Endothelial cell of umbilical vein (primary cell): Measurements from ENCODE around the gene DMRTC2. TPM values are rescaled to one million over a fixed set of nuclear protein-coding genes. Genes with fewer than 3 reads are reported as not detected.

Experiments
- BruUV-seq: library from RNA; stranded (reverse); fragments of 400-500 nt; replicated peaks from 2 replicates; lab custom pipeline; 2021; lab: Mats Ljungman, UMichigan
- CTCF ChIA-PET: fragments of 300-600, 350-600 bp; sonication (Branson Sonifier 250); formaldehyde crosslinking; loops from one replicate; lab custom pipeline; 2021; ENCODE audit warnings: antibody characterized with exemption, inconsistent platforms; lab: Charles Lee
- POLR2A ChIA-PET: fragments of 300-600, 350-600 bp; sonication (Branson Sonifier 250); formaldehyde crosslinking; loops from one replicate; lab custom pipeline; 2021; ENCODE audit warnings: antibody characterized with exemption, inconsistent platforms; lab: Charles Lee
- DNase-seq: peaks from one replicate; pipeline ENCODE4 v3.0.0-alpha.2; 2011; ENCODE audit warnings: low read depth, low spot score
- FAIRE-seq: peaks from 2 replicates; lab custom pipeline; 2011; peaks lifted over from hg19 to GRCh38; lab: Jason Lieb, UNC
- H2AFZ ChIP-seq: 2 replicates; pipeline ENCODE4 v1.6.0; 2012; ENCODE audit warnings: low read depth, low read length, control low read depth, inconsistent platforms
- H3K27ac ChIP-seq: 2 replicates; pipeline ENCODE4 v1.5.1; 2011; ENCODE audit warnings: low read depth, mild to moderate bottlenecking, control low read depth, low read length, moderate library complexity; ENCODE audit not compliant: insufficient read depth
- H3K27me3 ChIP-seq, 2 experiments: 2 replicates each; pipeline versions ENCODE4 v1.6.0 to v1.6.1; 2011; ENCODE audit warnings: low read length in 2 of 2, mixed read lengths in 1 of 2; ENCODE audit not compliant: control insufficient read depth in 2 of 2, insufficient read depth in 2 of 2
- H3K36me3 ChIP-seq, 2 experiments: 2 replicates in 1 of 2; 3 replicates in 1 of 2; pipeline ENCODE4 v1.5.1; 2011; ENCODE audit warnings: low read length in 2 of 2, mild to moderate bottlenecking in 1 of 2, moderate library complexity in 1 of 2; ENCODE audit not compliant: control insufficient read depth in 2 of 2, insufficient read depth in 2 of 2; ENCODE audit errors: extremely low read depth in 1 of 2
- H3K4me1 ChIP-seq: 3 replicates; pipeline ENCODE4 v1.5.1; 2011; ENCODE audit warnings: mild to moderate bottlenecking, low read length; ENCODE audit not compliant: control insufficient read depth, insufficient read depth; ENCODE audit errors: extremely low read depth
- H3K4me2 ChIP-seq: 2 replicates; pipeline ENCODE4 v1.6.1; 2011; ENCODE audit warnings: low read length, control low read depth, mixed read lengths; ENCODE audit not compliant: insufficient read depth
- H3K4me3 ChIP-seq, 3 experiments: fragments of 200-600 bp in 1 of 3; sonication (generic), shearing (Covaris generic) in 1 of 3; replicated peaks in 1 of 3; 2 replicates each; pipeline ENCODE4 v1.5.1; 2011 to 2016; ENCODE audit warnings: control low read depth in 3 of 3, low read length in 3 of 3, mild to moderate bottlenecking in 2 of 3, inconsistent platforms in 1 of 3, low read depth in 1 of 3, moderate library complexity in 1 of 3; ENCODE audit not compliant: insufficient read depth in 1 of 3
- H3K79me2 ChIP-seq: 2 replicates; pipeline ENCODE4 v1.6.0; 2012; ENCODE audit warnings: low read length, inconsistent platforms; ENCODE audit not compliant: control insufficient read depth, insufficient read depth
- H3K9ac ChIP-seq: replicated peaks from 2 replicates; pipeline ENCODE3; 2011; ENCODE audit warnings: low read length, control low read depth; ENCODE audit not compliant: insufficient read depth; ENCODE audit errors: extremely low read depth
- H3K9me1 ChIP-seq: replicated peaks from 3 replicates; pipeline ENCODE4 v1.6.0; 2011; ENCODE audit warnings: mild to moderate bottlenecking, low read length; ENCODE audit not compliant: control insufficient read depth, insufficient read depth; ENCODE audit errors: extremely low read depth
- H3K9me3 ChIP-seq: replicated peaks from 2 replicates; pipeline ENCODE4 v1.5.1; 2012; ENCODE audit warnings: low read length, inconsistent platforms; ENCODE audit not compliant: control insufficient read depth, insufficient read depth
- H4K20me1 ChIP-seq: replicated peaks from 2 replicates; pipeline ENCODE3; 2011; ENCODE audit warnings: mild to moderate bottlenecking, low read length; ENCODE audit not compliant: control insufficient read depth, insufficient read depth; ENCODE audit errors: extremely low read depth
- CTCF ChIP-seq, 2 donors: IDR thresholded peaks; 1 replicate in 1 of 2; 2 replicates in 1 of 2; pipeline ENCODE4 v1.5.1; 2011; ENCODE audit warnings: low read length in 2 of 2, mild to moderate bottlenecking in 2 of 2, moderate library complexity in 2 of 2, control low read depth in 1 of 2, inconsistent platforms in 1 of 2, low read depth in 1 of 2; ENCODE audit not compliant: insufficient read depth in 1 of 2; ENCODE audit errors: extremely low read depth in 1 of 2
- FOS ChIP-seq: IDR thresholded peaks from 2 replicates; pipeline ENCODE4 v1.6.1; 2011; ENCODE audit warnings: mild to moderate bottlenecking, low read length, moderate library complexity, borderline replicate concordance; ENCODE audit not compliant: insufficient read depth
- GATA2 ChIP-seq: IDR thresholded peaks from 2 replicates; pipeline ENCODE4 v1.7.0; 2011; ENCODE audit warnings: low read depth, mild to moderate bottlenecking, moderate library complexity, mixed read lengths, low read length; ENCODE audit not compliant: insufficient read length, insufficient read depth
- MYC ChIP-seq: IDR thresholded peaks from one replicate; pipeline ENCODE4 v1.6.1; 2011; ENCODE audit warnings: mild to moderate bottlenecking, low read depth, low read length
- POLR2A ChIP-seq: IDR thresholded peaks from 2 replicates; pipeline ENCODE4 v1.6.1; 2012; ENCODE audit warnings: low read depth, mild to moderate bottlenecking, control low read depth, low read length
- POLR2AphosphoS5 ChIP-seq: IDR thresholded peaks from 2 replicates; pipeline ENCODE4 v1.6.1; 2012; ENCODE audit warnings: low read depth, mild to moderate bottlenecking, control low read depth, low read length, moderate library complexity; ENCODE audit not compliant: insufficient read depth
- dilution Hi-C: fragments of 300-500 bp; cut with MboI; formaldehyde crosslinking; loops from one replicate; pipeline ENCODE4 v1.15.0; 2019; ENCODE audit warnings: low sequenced_read_pairs; ENCODE audit not compliant: extremely low pct_ligation_motif_present
- intact Hi-C: fragments of 100-400 bp; cut with micrococcal nuclease; formaldehyde crosslinking; loops from one replicate; pipeline ENCODE4 v1.10.0; 2022
- polyA plus RNA-seq, 4 experiments: library from polyadenylated mRNA; depleted of rRNA in 3 of 4; stranded (reverse) in 3 of 4; unstranded in 1 of 4; fragments of >200 nt; gene quantifications; 2 replicates each; pipeline versions ENCODE4 v1.2.1 to v1.2.3, GENCODE V29; 2011 to 2012; ENCODE audit warnings: missing spikeins in 1 of 4
- total RNA-seq: library from RNA; stranded (reverse); gene quantifications from 2 replicates; pipeline ENCODE4 v1.2.3, GENCODE V29; 2021
- TF ChIP-seq, protein P1 (sequence below): IDR thresholded peaks from 2 replicates; pipeline ENCODE4 v1.6.1; 2011; ENCODE audit not compliant: insufficient read depth, insufficient read length

The DMRTC2 gene
- total and polyA plus RNA-seq, 2 donors (not counting 3 experiments of a cell fraction or from before 2014, with no cell fraction given): not detected

- DNase-seq (no peak), FAIRE-seq (no peak)
- no peaks in the 10 kb centered on the region for H3K4me1 ChIP-seq
- no peak overlapping the region for H2AFZ ChIP-seq
- BruUV-seq: no TSS peak
- H3K9me1 ChIP-seq: no peaks in the 10 kb centered on the region
- ChIA-PET CTCF (interaction anchor here (1.0 to 2.1 kb wide), 3 partner anchors 11 to 51 kb away, joined by 3 to 10 read pairs (median 6); no protein-coding TSS in a partner anchor), POLR2A (no interaction called here)
- intact Hi-C loops (no loop called here), dilution Hi-C loops (no loop called here)
- H3K4me3 ChIP-seq: no peak overlapping the region
- H3K27me3 ChIP-seq: no peaks in the 10 kb centered on the region
- no peaks in the 10 kb centered on the region for H3K9me3 ChIP-seq
- H3K36me3 ChIP-seq: no peaks in the 10 kb centered on the region
- H3K79me2 ChIP-seq: no peaks in the 10 kb centered on the region
- H3K4me2 ChIP-seq: no peak overlapping the region
- no peak overlapping the region for H3K9ac ChIP-seq
- TF ChIP-seq FOS (no peak), MYC (no peak), POLR2AphosphoS5 (no peak), GATA2 (no peak), POLR2A (no peak), CTCF (IDR thresholded peaks at IDR 0.05; ENCODE audit: extremely low read depth in 1 of 2, insufficient read depth in 1 of 2, low read depth in 1 of 2, low read length in 2 of 2) (no peak)
- TF ChIP-seq, protein P1, sequence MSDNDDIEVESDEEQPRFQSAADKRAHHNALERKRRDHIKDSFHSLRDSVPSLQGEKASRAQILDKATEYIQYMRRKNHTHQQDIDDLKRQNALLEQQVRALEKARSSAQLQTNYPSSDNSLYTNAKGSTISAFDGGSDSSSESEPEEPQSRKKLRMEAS: no peak
- no peak overlapping the region for H3K27ac ChIP-seq
- no peaks in the 10 kb centered on the region for H4K20me1 ChIP-seq
Observed at GRCh38 chr19:41804336-41804735, 40.5 kb upstream of the DMRTC2 start.
